Measurements from ENCODE around the gene CENPN.

DNA sequence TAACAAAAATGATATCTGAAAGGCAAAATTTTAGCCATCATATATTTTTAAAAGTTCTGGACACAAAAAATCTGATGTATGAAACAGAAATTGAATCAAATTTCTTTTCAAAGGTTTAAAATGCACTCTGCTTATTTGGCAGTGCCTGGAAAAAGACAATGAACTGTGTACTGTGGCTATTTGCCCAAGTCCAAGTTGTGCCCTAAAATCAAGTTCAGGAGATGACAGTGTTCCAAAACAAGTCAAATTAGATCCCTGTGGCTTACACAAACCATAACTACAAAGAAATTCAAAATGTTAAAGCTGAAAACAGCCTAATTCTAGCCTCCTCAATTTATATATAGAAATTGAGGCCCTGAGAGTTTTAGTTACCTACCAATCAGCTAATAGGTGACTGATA, 25.9 kb upstream of the CENPN start:
- TF ChIP-seq CTCF (IDR thresholded peaks at IDR 0.05) (no peak), POLR2A (IDR thresholded peaks at IDR 0.05) (no peak)
